Measurements from ENCODE around the gene INPP5D.

DNA sequence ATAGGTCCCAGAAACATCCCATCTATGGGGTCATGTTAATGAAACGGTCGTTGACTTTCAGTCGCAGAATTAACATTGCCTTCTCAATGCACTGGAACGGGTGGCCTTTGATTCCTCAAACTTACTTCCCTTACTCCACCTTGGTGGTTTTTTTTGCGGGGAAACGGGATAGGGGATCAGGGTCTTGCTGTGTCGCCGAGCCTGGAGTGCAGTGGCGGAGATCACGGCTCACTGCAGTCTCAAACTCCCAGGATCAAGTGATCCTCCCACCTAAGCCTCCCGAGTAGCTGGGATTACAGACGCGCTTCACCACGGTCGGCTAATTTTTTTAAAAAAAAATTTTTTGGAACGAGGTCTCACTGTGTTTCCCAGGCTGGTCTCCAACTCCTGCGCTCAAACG lies 192.1 kb downstream of the INPP5D start:
- TF ChIP-seq EZH2 (IDR thresholded peaks at IDR 0.05; ENCODE audit: borderline replicate concordance, low read depth, low read length, severe bottlenecking) = no peak
- TF ChIP-seq, protein P1, sequence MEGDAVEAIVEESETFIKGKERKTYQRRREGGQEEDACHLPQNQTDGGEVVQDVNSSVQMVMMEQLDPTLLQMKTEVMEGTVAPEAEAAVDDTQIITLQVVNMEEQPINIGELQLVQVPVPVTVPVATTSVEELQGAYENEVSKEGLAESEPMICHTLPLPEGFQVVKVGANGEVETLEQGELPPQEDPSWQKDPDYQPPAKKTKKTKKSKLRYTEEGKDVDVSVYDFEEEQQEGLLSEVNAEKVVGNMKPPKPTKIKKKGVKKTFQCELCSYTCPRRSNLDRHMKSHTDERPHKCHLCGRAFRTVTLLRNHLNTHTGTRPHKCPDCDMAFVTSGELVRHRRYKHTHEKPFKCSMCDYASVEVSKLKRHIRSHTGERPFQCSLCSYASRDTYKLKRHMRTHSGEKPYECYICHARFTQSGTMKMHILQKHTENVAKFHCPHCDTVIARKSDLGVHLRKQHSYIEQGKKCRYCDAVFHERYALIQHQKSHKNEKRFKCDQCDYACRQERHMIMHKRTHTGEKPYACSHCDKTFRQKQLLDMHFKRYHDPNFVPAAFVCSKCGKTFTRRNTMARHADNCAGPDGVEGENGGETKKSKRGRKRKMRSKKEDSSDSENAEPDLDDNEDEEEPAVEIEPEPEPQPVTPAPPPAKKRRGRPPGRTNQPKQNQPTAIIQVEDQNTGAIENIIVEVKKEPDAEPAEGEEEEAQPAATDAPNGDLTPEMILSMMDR (IDR thresholded peaks at IDR 0.05; ENCODE audit: borderline replicate concordance, extremely low read depth, low read length, poor library complexity, severe bottlenecking) = no peak
